Measurements from ENCODE around the gene ACP3. TPM values are rescaled to one million over a fixed set of nuclear protein-coding genes. Genes with fewer than 3 reads are reported as not detected.

Gene ACP3
- total and polyA plus RNA-seq, 4 donors, result 0.15 to 2.1 (median 1.3) TPM; not detected in 1

GRCh38 chr3:132326251-132326650 is 9.0 kb downstream of the ACP3 start:
- no peaks in the 10 kb centered on the region for H3K36me3 ChIP-seq (ENCODE audit: control insufficient read depth in 4 of 4, insufficient read depth in 3 of 4, low read depth in 1 of 4, low read length in 3 of 4)
- H3K9me3 ChIP-seq (ENCODE audit: control insufficient read depth in 4 of 4, low read length in 3 of 4), result no peaks in the 10 kb centered on the region
- H3K27ac ChIP-seq (ENCODE audit: low read depth in 1 of 2, low read length in 2 of 2), result no peak overlapping the region
- WGBS, result 68% methylated on average over 2 of the region's 2 CpGs
- no peaks in the 10 kb centered on the region for H3K4me1 ChIP-seq (ENCODE audit: control insufficient read depth in 4 of 4, insufficient read depth in 4 of 4, low read length in 3 of 4)
- H3K27me3 ChIP-seq (ENCODE audit: control insufficient read depth in 4 of 4, insufficient read depth in 4 of 4, low read length in 3 of 4), result no peaks in the 10 kb centered on the region
- TF ChIP-seq ATF3 (IDR thresholded peaks at IDR 0.05) (no peak), GABPA (IDR thresholded peaks at IDR 0.05 in 1 of 2, conservative IDR thresholded peaks at IDR 0.05 in 1 of 2) (no peak), HNF4A (conservative IDR thresholded peaks at IDR 0.05) (no peak), FOXA1 (IDR thresholded peaks at IDR 0.05) (no peak), JUND (IDR thresholded peaks at IDR 0.05) (no peak), NR2F2 (IDR thresholded peaks at IDR 0.05) (no peak), RXRA (IDR thresholded peaks at IDR 0.05) (no peak), RAD21 (IDR thresholded peaks at IDR 0.05) (no peak), TAF1 (conservative IDR thresholded peaks at IDR 0.05) (no peak), EGR1 (IDR thresholded peaks at IDR 0.05; ENCODE audit: low read depth in 2 of 2) (no peak), SP1 (IDR thresholded peaks at IDR 0.05) (no peak), HNF4G (IDR thresholded peaks at IDR 0.05) (no peak), ZBTB33 (IDR thresholded peaks at IDR 0.05) (no peak), FOXA2 (IDR thresholded peaks at IDR 0.05) (no peak), REST (IDR thresholded peaks at IDR 0.05) (no peak)
- no peak for DNase-seq (ENCODE audit: low spot score)
- no peak overlapping the region for H3K9ac ChIP-seq (ENCODE audit: low read depth in 1 of 2, low read length in 2 of 2)
- H3K4me3 ChIP-seq (ENCODE audit: low read depth in 1 of 3, low read length in 3 of 3), result no peak overlapping the region

- no peak overlapping the region for H3K27ac ChIP-seq (ENCODE audit: low read depth in 1 of 2, low read length in 2 of 2)
- no peak overlapping the region for H3K4me3 ChIP-seq (ENCODE audit: low read depth in 1 of 3, low read length in 3 of 3)
- H3K27me3 ChIP-seq (ENCODE audit: control insufficient read depth in 4 of 4, insufficient read depth in 4 of 4, low read length in 3 of 4), result no peaks in the 10 kb centered on the region
- WGBS, result 91% methylated on average over 6 of the region's 6 CpGs
- DNase-seq (ENCODE audit: low spot score), result no peak
- no peak overlapping the region for H3K9ac ChIP-seq (ENCODE audit: low read depth in 1 of 2, low read length in 2 of 2)
- H3K4me1 ChIP-seq (ENCODE audit: control insufficient read depth in 4 of 4, insufficient read depth in 4 of 4, low read length in 3 of 4), result no peaks in the 10 kb centered on the region
- H3K9me3 ChIP-seq (ENCODE audit: control insufficient read depth in 4 of 4, low read length in 3 of 4), result no peaks in the 10 kb centered on the region
- no peaks in the 10 kb centered on the region for H3K36me3 ChIP-seq (ENCODE audit: control insufficient read depth in 4 of 4, insufficient read depth in 3 of 4, low read depth in 1 of 4, low read length in 3 of 4)
- no peak for TF ChIP-seq REST (IDR thresholded peaks at IDR 0.05)
- TF ChIP-seq NR2F2 (IDR thresholded peaks at IDR 0.05), result no peak
- no peak for TF ChIP-seq HNF4G (IDR thresholded peaks at IDR 0.05)
- no peak for TF ChIP-seq CTCF (IDR thresholded peaks at IDR 0.05; ENCODE audit: low read depth, low read length, missing input control)
- TF ChIP-seq HNF4A (conservative IDR thresholded peaks at IDR 0.05), result no peak
- TF ChIP-seq RAD21 (IDR thresholded peaks at IDR 0.05), result no peak
- TF ChIP-seq ATF3 (IDR thresholded peaks at IDR 0.05), result no peak
- TF ChIP-seq SP1 (IDR thresholded peaks at IDR 0.05), result no peak
- no peak for TF ChIP-seq RXRA (IDR thresholded peaks at IDR 0.05)
- no peak for TF ChIP-seq ZBTB33 (IDR thresholded peaks at IDR 0.05)
- TF ChIP-seq FOXA2 (IDR thresholded peaks at IDR 0.05), result no peak
- no peak for TF ChIP-seq TAF1 (conservative IDR thresholded peaks at IDR 0.05)
- no peak for TF ChIP-seq EGR1 (IDR thresholded peaks at IDR 0.05; ENCODE audit: low read depth in 2 of 2)
- no peak for TF ChIP-seq GABPA (IDR thresholded peaks at IDR 0.05 in 1 of 2, conservative IDR thresholded peaks at IDR 0.05 in 1 of 2)
- TF ChIP-seq YY1 (IDR thresholded peaks at IDR 0.05), result no peak
Measured at GRCh38 chr3:132332082-132332481, 14.9 kb downstream of the ACP3 start.
